ENCODE data around the gene DCAF5.

DCAF5 gene

GRCh38 chr14:69093631-69094421, 59.1 kb downstream of the DCAF5 start:
- H3K27me3 ChIP-seq (ENCODE audit: insufficient read depth, low read depth, severe bottlenecking) = no peaks in the 10 kb centered on the region
- TF ChIP-seq CTCF (IDR thresholded peaks at IDR 0.05; ENCODE audit: low read depth, low read length) = no peak

GRCh38 chr14:69092840-69093422, 60.0 kb downstream of the DCAF5 start:
- TF ChIP-seq CTCF (IDR thresholded peaks at IDR 0.05; ENCODE audit: low read depth, low read length) = no peak
- H3K4me3 ChIP-seq (ENCODE audit: low read depth, low read length) = no peak overlapping the region
- no peaks in the 10 kb centered on the region for H3K27me3 ChIP-seq (ENCODE audit: insufficient read depth, low read depth, severe bottlenecking)
- no peak for DNase-seq
- H3K9me3 ChIP-seq (ENCODE audit: severe bottlenecking) = no peaks in the 10 kb centered on the region
- no peak overlapping the region for H3K27ac ChIP-seq
- H3K36me3 ChIP-seq = peaks cover 26% of the 10 kb centered on the region

More at GRCh38 chr14:69093631-69094421, 59.1 kb downstream of the DCAF5 start:
- peaks cover 23% of the 10 kb centered on the region for H3K36me3 ChIP-seq
- H3K9me3 ChIP-seq (ENCODE audit: severe bottlenecking) = no peaks in the 10 kb centered on the region
- H3K4me3 ChIP-seq (ENCODE audit: low read depth, low read length) = no peak overlapping the region
- no peak overlapping the region for H3K27ac ChIP-seq
- no peak for DNase-seq

DNA sequence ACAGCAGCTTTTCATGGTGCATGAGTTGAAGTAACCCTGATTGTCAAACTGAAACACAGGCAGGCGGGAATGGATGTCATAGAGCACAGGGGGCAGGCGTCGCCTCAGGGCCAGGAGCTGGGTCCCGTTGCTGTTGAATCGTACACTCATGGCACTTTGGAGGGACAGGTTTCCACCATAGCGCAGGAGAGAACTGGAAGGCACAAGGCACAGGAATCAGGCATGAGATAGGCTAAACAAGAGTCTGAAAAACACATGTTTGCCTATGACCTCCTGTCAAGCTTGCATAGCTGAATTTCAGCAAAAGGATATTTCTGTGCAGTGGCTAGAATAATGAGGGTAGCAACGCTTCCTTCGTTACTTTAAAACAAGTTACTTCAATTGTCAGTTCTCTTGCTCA, 61.2 kb downstream of the DCAF5 start:
- H3K27me3 ChIP-seq (ENCODE audit: insufficient read depth, low read depth, severe bottlenecking) = no peaks in the 10 kb centered on the region
- H3K4me3 ChIP-seq (ENCODE audit: low read depth, low read length) = no peak overlapping the region
- H3K36me3 ChIP-seq = peaks cover 35% of the 10 kb centered on the region
- DNase-seq = no peak
- no peak overlapping the region for H3K27ac ChIP-seq
- TF ChIP-seq CTCF (IDR thresholded peaks at IDR 0.05; ENCODE audit: low read depth, low read length) = no peak
- H3K9me3 ChIP-seq (ENCODE audit: severe bottlenecking) = no peaks in the 10 kb centered on the region

- no peaks in the 10 kb centered on the region for H3K27me3 ChIP-seq (ENCODE audit: insufficient read depth, low read depth, severe bottlenecking)
- no peak for DNase-seq
- H3K9me3 ChIP-seq (ENCODE audit: severe bottlenecking) = no peaks in the 10 kb centered on the region
- TF ChIP-seq CTCF (IDR thresholded peaks at IDR 0.05; ENCODE audit: low read depth, low read length) = no peak
- H3K4me3 ChIP-seq (ENCODE audit: low read depth, low read length) = no peak overlapping the region
- H3K36me3 ChIP-seq = peaks cover 35% of the 10 kb centered on the region
- no peak overlapping the region for H3K27ac ChIP-seq
These were observed 61.9 kb downstream of the DCAF5 start for GRCh38 chr14:69091006-69091405.

GRCh38 chr14:69090187-69090789, 62.6 kb downstream of the DCAF5 start:
- peaks cover 35% of the 10 kb centered on the region for H3K36me3 ChIP-seq
- peak; percentile 58 for TF ChIP-seq CTCF (IDR thresholded peaks at IDR 0.05; ENCODE audit: low read depth, low read length)
- H3K27ac ChIP-seq = no peak overlapping the region
- DNase-seq = peak; percentile 29
- no peaks in the 10 kb centered on the region for H3K9me3 ChIP-seq (ENCODE audit: severe bottlenecking)
- no peak overlapping the region for H3K4me3 ChIP-seq (ENCODE audit: low read depth, low read length)
- H3K27me3 ChIP-seq (ENCODE audit: insufficient read depth, low read depth, severe bottlenecking) = no peaks in the 10 kb centered on the region
